ENCODE measurements around the gene USP24. TPM values are rescaled to one million over a fixed set of nuclear protein-coding genes. Genes with fewer than 3 reads are reported as not detected.
"Not testable (repeated sequence)": the region's sequence is repeated elsewhere in the genome, so short reads cannot be mapped to it uniquely, and the experiment has no call there.

Gene USP24
- polyA plus RNA-seq, 1 donor: 45.8 TPM

DNA sequence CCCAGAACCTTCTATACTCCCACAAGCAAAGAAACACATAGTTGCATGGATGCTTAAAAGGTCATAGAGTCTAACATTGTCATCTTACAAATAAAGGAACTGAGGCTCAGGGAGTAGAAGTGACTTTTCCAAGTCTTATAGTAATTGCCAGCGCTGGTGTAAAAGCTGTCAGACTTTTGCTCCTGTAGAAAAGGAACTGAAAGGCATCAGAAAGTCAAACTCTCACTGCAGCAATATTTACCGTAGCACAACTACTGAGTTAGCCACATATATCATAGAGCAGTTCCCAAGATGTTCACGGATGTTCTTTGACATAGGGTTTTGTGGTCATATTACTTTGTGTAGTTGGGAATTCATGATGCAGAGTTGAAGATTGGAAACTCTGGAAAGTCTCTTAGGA is 16.6 kb upstream of the USP24 start:
- no peak for DNase-seq

DNA sequence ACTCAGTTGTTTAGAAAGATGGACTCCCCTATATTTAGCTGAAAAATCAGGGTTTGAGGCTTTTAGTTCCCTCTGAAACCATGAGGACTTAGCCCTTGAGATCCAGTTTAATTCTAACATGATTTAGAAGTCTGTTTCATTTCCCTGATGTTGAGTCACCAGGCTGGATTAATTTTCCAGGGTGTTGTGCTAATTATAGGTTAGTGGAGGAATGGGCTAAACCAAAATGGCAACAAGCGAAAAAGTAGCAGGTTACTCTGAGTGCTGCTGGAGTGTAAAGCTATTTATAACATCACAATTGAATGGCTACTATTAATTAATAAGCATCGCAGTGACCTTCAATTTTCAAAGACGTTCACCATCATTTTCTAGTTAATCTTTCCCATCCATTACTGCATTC is 15.5 kb upstream of the USP24 start:
- DNase-seq: no peak

DNA sequence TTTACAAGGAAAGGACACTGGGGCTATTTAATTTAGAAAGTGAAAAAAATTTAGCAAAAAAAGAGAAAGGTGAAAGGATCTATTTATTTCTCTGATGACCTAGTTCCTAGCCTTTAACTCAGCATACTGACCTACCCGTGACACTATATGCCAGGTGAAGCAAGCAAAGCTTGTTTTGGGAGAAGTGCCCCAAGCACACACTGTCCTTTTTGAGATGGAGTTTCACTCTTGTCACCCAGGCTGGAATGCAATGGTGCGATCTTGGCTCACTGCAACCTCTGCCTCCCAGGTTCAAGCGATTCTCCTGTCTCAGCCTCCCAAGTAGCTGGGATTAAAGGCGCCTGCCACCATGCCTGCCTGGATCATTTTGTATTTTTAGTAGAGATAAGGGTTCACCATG is 14.6 kb upstream of the USP24 start:
- DNase-seq: not testable (repeated sequence)

DNA sequence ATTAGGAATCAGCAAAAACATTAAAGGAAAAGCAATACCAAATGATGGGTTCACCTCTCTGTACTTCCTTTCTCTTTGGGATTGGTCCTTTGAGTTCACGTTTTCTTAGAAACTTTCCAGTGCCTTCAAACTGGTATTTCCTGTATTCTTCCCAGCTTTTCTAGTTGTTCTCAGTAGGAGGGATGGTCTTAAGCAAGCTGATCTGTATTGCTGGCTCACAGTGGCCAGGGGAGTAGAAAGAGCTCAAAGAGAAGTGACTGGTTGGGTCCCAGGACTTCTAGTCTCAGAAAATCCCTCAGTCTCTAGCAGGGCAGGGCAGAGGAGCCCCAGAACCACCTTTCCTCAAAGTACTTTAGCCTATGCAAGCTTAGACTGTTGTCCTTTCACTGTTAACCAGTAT is 10.1 kb upstream of the USP24 start:
- DNase-seq: no peak

DNA sequence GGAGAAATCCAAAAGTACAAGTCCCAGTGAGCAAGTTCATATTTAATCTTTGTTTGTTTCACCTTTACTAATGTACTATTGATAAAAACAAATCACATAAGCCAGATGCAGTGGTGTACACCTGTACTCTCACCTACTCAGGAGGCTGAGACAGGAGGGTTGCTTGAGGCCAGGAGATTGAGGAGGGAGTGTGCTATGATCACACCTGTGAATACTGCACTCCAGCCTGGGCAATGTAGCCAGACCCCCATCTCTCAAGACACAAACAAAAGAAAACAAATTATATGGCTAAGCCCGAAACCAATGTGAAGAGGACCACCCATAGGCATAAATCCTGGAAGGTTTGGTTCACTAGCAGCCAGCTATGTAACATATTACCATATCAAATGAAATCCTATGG is 9.6 kb upstream of the USP24 start:
- no peak for DNase-seq

DNA sequence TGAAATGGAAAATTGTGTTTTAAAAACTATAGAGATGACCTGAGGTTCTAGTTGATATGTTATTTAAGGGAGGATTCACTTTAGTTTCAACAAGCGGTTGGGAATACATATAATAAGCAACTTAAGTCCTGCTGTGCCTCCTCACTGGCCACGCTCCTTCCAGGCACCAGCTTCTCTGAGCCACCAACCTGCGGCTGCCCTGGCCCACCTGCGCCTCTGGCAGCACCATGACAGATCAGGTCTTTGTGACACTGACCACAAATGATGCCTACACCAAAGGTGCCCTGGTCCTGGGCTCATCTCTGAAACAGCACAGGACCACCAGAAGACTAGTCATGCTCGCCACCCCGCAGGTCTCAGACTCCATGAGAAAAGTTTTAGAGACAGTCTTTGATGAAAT is 7.0 kb upstream of the USP24 start:
- no peak for DNase-seq

DNA sequence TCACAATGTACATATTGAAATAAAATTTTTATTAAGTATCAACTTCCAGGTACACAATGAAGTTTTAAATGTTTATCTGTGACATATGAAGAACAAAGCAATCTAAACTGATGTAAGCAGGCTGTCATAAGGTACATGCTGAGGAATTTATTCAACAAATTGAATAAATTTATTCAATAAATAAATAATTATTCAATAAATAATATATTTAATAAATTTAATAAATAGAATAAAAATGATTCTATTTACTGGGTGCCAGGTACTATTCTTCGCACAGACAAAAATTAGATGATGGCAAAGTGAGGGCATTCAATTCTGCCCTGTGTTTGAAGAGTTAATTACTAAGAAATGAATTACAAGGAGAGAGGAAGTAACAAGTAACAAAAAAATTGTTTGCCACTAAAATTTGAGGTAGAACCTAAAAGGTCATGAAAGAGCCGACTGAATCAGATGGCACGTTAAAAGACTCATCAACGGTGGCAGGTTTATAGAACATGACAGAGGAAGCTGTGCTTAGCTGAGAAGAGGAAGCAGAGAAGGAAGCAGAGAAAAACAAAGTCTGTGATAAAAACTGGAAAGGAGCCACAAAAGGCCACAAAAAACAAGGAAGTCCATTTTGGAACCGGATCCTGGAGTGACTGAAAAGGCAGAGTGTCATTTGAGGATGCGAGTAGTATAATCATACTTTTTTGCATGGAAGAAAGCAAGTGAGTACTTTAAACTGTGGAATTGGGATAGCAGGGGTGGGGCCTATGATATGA is 2.2 kb upstream of the USP24 start:
- no peak for DNase-seq

DNA sequence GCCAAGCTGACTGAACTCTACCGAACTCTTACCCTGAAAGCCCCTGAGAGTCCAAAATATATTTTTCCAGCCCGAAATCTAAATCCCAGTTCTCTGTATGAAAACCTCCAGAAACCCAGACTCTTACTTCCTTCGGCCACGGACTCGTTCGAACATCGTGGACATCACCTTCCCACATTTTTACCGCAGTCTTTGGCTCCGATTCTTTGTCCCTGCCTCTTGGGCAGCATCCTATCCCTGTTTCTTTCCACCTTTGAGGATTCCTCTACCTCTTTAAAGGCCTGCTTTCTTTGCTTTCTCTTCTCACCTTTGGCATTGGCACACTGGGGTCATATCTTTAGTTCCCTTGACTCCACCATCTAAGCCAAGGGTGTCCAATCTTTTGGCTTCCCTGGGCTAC is 932 bp upstream of the USP24 start:
- no peak for DNase-seq

DNA sequence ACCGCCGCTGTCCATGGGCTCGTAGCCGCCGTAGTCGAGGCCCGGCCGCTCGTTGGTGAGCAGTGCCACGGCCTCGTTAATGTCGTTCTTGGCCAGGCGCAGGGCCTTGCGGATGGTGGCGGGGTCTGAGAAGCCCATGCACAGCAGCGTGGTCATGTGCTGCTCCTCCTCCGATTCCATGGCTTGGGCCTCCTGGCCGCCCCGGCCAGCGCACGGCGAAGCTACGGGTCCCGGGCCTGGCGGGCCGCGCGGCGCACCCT is 300 bp downstream of the USP24 start:
- no peak for DNase-seq

DNA sequence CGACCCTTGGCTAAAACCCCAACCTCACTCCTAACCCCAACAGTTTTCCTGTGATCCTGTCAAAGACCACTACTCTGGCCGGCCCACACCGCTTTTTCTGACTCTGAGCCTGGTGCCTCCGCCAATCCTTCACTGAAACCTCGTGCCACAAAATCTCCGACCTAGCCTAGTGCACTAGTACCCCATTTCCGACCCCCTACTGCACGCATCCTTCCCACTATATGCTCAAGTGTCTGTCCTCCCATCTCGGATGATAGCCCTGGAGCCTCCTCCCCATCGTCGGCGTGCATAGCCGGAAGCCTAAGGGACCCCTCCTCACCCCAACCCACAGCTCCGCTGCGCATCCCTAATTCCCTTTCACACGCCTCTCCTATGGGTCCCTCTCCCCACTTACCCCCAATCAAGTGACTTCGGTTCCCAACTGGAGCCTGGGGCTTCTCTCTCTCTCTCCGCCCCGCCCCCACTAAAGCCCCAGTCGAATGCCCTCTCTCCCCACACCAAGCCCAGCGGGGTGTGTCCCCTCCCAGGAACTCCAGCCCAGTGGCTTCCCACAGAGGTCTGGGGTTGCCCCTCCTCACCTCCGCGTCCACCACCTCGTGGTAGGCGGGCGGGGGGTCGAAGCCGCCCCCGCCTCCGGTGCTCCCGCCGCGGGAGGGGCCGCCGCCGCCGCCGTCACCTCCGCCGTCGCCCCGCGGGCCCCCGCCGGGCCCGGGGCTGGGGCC is 791 bp downstream of the USP24 start:
- DNase-seq: peak; percentile 28

DNA sequence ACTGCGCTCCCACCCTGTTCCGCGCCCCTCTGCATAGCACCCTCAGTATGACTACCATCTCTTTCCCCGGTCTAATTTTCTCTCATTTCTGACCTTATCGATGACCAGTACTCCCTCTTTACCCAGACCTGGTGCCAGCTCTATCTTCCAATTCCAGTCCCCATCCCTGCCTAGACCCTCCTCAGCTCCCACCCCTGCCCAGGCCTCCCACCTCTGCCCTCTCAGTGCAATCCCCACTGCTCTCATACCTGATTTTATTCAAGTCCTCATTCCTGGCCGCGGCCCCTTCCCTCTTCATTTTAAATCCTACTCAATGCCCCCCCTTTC is 1.3 kb downstream of the USP24 start:
- DNase-seq: no peak

DNA sequence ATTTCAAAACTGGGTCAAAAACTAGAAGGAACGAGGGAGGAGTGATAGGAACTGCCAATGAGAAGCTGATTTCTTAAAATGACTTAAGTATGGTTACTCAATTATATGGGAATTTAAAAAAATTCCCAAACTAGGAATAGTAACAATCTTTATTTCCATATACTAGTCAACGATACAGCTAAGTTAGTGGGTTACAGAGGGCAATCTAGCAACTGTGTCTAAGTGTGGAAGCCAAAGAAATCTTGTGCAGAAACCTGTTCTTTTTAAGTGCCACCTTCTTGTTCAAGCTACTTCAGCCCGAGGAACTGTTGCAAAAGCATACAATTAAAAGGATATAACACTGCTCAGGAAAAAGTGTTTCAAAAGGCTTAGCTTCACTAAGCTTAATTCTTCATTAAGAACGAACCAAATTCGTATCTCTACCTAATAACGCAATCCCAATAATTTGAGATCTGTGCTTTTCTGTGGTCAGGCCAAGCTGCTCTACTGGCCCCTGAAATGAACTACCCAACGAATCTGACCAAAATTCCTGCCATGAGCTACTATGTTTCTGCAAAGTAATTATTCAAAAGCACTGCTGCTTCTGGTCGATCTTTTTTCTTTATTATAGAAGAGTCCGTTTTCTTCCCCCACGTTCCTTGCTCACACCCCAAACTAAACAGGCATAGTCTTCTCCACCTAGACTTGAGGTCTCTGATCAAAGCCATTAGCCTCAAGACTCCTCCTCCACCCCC is 1.8 kb downstream of the USP24 start:
- DNase-seq: no peak

DNA sequence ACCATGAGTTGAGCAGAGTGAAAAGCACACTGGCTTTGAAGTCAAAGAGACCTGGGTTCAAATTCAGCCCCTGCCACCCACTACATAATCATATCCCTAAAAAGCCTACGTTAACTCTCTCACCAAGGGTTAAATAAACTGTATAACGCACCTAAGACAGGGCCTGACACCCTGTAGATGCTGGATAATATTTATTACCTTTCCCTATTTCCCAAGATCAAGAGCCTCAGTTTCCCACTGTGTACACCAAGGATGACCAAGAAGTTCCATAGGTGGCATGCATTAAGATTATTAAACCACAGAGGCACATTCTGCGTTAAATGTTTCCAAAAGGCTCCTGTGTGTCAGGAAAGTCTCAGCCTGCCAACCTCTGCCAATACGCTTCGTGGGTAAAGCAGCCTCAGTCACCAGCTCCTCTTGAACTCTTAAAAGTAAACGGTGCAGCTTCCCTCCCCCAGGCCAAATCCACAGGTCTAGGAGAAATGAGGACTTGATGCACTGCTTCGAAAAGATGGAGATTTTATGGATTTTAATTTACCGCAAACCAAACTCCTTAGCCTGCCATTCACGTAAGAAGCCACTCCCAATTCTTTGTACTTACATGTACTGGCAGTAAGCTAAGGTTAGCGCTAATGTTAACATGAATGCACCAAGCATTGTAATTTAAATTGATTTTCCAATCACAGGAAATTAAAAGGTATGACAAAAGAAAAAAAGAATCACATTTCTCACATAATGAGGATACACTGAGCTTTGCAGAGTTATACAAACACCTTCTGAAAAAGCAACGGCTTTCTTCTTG is 2.6 kb downstream of the USP24 start:
- DNase-seq: no peak

DNA sequence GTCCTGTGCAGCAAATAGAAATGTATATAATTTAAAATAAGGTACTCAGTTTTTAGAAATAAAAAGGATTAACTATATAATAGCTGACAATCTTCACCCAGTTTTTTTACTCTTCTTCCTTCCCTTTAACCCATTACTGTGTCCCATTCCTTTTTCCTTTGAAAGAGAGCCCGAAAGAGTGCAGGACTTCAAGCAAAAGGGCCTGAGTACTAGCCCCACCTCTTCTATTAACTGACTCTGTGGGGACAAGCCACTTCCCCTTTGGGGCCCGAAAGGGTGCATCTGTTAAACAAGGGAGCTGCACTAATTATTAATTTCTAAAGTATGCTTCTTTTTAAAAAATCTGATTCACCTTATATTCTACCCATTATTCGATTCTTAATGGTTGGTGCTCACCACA is 3.3 kb downstream of the USP24 start:
- no peak for DNase-seq

DNA sequence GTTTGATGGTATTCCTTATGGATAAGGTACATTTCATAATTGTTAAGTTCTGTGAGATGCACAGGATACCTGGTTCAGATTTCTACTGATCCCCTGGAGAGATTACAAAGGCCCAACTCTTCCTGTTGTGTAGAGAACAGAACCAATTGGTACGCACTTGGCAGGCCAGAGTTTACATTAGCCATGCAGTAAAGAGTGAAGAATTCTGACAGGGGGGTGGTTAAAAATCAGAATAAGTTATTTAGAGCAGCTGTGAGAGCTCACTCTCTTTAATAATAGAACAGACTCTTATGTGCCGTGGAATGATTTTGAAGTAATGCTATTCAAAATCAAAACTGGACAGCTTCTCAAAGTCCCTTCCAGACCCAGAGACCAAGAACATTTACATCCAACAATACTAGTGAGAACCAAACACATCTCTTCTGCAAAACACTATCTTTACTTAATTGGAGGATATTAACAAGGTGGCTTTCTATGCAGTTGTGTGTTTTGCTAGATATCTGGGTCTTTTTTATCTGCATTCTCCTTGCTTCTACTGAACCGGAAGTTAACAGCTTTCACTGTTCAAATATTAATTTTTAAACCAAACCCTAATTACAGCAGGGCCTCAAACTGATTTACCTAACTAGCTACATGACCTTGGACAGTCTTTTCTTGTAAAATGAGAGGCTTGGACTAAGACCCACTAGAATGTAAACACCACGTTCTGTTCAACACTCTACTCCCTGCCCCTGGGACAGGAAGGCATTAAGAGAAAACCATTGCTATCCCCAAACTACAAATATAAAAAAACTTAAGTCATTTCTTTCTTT is 4.0 kb downstream of the USP24 start:
- no peak for DNase-seq

DNA sequence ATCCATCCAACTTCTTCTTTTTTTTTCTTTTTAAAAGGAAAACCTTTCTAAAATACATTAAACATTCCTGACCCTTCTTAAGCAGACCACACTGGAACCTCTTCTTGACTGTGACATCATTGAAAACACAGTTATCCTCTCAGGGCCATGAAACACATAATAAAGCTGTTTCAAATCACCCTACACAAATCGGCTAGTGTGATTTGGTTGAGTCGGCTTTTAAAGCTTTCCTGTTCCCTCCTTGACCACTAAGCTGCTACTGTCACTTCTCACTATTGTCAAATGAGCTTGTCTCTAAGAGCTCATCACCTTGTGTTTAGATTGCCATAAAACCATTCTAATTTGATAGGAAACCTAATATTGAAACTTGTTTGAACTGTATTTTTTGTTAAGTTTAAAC is 5.9 kb downstream of the USP24 start:
- no peak for DNase-seq

DNA sequence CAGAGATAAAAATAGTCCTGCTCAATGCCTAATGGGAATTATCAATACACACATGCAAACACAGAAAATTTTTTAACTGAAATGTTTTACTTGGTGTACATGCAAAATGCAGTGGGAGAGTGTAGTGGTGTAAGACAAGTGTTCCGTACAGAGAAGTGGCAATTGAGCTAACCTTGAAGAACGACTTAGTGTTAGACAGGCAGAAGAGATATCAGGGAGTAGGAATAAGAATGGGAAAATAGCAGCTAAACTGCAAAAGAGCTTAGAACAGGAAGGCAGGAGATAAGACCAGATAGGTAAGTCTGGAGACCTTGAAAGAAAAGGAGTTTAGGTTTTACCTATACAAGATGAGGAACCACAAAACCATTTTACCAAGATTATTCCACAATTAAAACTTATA is 9.0 kb downstream of the USP24 start:
- no peak for DNase-seq

DNA sequence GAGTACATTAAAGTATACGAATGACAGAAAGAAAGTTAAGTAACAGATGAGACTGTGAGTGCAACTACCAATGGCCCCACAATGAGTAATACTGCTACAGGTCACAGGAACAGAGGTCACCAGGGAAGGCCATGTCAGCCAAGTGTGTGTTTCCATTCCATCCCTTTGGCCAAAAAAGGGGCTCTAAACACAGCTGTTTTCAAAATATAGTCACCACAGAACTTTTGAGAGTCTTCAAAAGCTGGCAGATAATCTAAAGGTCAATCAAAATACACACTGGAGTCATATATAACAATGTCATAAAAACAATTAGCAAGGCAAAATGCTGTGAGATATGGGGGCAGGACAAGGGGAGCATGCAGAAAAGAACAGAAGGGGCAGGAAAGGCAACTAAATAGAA is 10.2 kb downstream of the USP24 start:
- DNase-seq: no peak

DNA sequence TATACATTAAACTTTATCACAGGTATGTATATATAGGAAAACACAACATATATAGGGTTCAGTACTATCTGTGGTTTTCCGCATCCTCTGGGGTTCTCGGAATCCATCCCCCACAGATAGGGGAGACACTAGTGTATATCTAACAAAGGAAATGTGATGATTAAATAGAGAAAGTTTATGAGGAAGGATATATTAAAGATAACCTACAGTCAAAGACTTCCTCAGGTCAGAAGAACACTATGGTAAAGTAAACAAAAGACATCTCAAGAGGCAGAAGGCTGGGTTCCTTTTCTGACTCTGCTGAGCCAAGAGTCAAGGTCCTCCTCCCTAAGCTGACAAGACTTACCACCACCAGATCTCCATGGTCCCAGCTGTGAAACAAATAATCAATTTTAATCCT is 12.1 kb downstream of the USP24 start:
- no peak for DNase-seq

DNA sequence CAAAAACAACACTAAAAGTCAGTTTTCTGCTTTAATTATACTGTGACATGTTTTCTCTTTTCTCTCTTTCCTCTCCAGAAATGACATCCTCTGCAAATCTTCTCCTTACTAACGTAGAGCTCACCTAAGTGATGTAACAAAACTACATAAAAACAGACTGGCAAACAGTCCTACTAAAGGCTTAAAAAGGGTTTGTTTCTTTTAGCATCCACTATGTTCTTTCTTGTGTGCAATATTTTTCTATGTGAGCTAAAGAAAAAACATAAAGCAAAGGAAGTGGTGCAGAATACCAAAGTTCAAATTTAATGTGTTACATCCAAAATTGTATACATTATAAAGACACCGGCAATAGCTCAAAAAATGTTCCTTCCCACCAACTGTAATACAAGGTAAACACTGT is 14.5 kb downstream of the USP24 start:
- DNase-seq: no peak

DNA sequence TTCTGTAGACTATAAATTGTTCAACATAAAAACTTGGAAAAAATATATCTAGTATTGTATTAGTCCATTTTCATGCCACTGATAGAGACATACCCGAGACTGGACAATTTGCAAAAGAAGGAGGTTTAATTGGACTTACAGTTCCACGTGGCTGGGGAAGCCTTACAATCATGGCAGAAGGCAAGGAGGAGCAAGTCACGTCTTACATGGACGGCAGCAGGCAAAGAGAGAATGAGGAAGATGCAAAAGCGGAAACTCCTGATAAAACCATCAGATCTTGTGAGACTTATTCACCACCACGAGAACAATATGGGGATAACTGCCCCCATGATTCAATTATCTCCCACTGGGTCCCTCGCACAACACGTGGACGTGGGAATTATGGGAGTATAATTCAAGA is 15.4 kb downstream of the USP24 start:
- DNase-seq: not testable (repeated sequence)

DNA sequence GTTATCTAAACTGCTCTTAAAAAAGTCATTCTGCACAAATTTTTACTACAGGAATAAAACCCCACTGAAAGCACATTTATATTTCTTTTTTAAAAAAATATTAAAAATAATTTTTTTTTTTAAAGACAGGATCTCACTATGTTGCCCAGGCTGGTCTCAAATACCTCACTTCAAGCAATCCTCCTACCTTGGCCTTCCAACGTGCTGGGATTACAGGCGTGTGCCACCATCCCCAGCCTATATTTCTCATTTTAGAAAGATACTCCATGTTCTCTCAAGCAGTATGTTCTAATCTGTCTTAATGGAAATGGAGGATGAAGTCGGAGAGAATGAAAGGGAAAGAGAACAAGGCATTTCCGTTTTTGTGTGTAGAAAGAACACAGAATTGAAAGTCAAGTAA is 17.1 kb downstream of the USP24 start:
- no peak for DNase-seq

DNA sequence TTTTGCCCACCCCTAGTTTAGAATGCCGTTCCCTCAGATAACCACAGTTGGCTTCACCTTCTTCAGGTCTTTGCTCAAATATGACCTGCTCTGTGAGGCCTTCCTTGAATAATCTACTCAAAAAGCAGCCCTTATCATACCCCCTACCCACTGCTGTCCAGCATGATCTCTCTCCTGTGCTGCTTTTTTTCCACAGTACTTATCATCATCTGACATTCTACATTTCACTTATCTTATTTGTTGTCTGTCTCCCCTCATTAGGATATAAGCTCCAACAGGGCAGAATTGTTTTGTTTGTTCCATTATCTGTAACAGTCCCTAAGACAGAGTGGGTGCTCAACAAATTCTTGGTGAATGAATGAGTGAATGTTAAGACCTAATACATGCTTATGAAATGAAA is 18.1 kb downstream of the USP24 start:
- DNase-seq: no peak
